SJCRH30 (cell line): ENCODE results near the gene GIMAP5. TPM values are rescaled to one million over a fixed set of nuclear protein-coding genes. Genes with fewer than 3 reads are reported as not detected.

Experiments
- DNase-seq, 2 experiments: peaks; one replicate each; pipeline ENCODE4 v3.0.0-alpha.2; 2015 to 2020
- H3K27ac ChIP-seq: fragments of 250-450 bp; sonication (Bioruptor Pico); 2 replicates; pipeline ENCODE4 v1.5.1; 2020; ENCODE audit warnings: mild to moderate bottlenecking, moderate library complexity
- H3K27me3 ChIP-seq: fragments of 250-450 bp; sonication (Bioruptor Pico); 2 replicates; pipeline ENCODE4 v1.5.1; 2020; ENCODE audit warnings: mild to moderate bottlenecking, moderate library complexity
- H3K36me3 ChIP-seq: fragments of 250-450 bp; sonication (Bioruptor Pico); 2 replicates; pipeline ENCODE4 v1.5.1; 2020; ENCODE audit warnings: mild to moderate bottlenecking, moderate library complexity
- H3K4me1 ChIP-seq: fragments of 250-450 bp; sonication (Bioruptor Pico); 2 replicates; pipeline ENCODE4 v1.5.1; 2020; ENCODE audit warnings: mild to moderate bottlenecking, moderate library complexity
- H3K4me3 ChIP-seq: fragments of 250-450 bp; sonication (Bioruptor Pico); 2 replicates; pipeline ENCODE4 v1.5.1; 2020; ENCODE audit warnings: mild to moderate bottlenecking, moderate library complexity
- H3K9me3 ChIP-seq: fragments of 250-450 bp; sonication (Bioruptor Pico); replicated peaks from 2 replicates; pipeline ENCODE4 v1.5.1; 2020; ENCODE audit warnings: mild to moderate bottlenecking, moderate library complexity
- total RNA-seq: library from RNA; depleted of rRNA; stranded (reverse); fragments of >200 nt; shearing (Covaris generic); gene quantifications from 2 replicates; pipeline ENCODE4 v1.2.3, GENCODE V29; 2014

GIMAP5 gene
- total RNA-seq, 1 experiment from 2014 or later, result not detected

DNA sequence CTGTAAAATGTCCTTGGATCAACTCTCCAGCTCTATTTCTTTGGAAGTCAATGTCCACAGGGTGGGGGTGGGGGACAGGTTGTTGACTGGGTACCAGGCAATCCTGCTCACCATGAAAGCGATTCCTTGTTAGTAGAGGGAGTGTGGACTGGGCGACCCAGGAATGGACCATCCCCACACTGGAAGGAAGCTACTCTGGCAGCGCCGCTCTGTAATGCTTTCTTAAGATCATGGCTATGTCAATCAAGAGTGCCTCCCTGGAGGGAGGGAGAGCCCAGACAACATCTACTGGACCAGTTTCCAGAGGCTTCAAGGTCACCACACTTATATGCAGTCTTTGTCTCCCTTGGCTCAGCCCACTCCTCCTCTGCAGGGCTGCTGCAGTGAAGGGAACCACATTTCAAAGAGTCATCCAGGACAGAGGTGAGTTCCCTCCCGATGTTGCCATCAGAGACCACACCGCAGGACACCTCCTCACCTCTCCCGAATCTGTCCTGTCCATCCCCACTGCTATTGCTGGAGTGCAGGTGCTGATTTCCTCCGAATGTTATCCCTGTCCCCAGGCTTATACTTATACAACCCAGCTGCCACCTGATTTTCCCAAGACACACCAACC is 6.9 kb downstream of the GIMAP5 start:
- no peak for DNase-seq
- Histone ChIP-seq H3K4me1 (no peaks in the 10 kb centered on the region), H3K9me3 (no peaks in the 10 kb centered on the region), H3K36me3 (no peaks in the 10 kb centered on the region), H3K27me3 (peaks cover 9% of the 10 kb centered on the region; the same call in 1 of the 2 replicates), H3K4me3 (no peak overlapping the region), H3K27ac (no peak overlapping the region)

DNA sequence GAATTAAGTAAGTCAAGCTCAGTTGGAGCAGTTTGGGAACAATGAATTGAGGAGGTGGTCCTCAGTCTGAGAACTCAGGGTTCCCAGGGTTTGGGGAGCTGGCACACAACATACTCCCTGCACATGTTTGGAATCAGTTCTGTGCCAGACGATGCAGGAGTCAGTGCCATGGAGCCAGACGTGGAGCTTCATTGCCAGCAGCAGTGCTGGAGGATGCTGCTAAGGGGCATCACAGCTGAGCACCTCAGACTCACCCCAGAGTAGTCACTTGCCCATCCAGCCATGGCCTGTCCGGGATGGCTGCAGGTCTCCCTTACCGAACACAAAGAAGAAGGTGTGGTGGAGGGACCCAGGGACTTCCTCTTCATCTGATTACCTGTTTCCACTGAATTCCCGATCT is 7.9 kb downstream of the GIMAP5 start:
- Histone ChIP-seq H3K36me3 (no peaks in the 10 kb centered on the region), H3K4me3 (no peak overlapping the region), H3K27ac (no peak overlapping the region), H3K9me3 (no peaks in the 10 kb centered on the region), H3K4me1 (no peaks in the 10 kb centered on the region), H3K27me3 (peaks cover 9% of the 10 kb centered on the region; the same call in 1 of the 2 replicates)
- no peak for DNase-seq

DNA sequence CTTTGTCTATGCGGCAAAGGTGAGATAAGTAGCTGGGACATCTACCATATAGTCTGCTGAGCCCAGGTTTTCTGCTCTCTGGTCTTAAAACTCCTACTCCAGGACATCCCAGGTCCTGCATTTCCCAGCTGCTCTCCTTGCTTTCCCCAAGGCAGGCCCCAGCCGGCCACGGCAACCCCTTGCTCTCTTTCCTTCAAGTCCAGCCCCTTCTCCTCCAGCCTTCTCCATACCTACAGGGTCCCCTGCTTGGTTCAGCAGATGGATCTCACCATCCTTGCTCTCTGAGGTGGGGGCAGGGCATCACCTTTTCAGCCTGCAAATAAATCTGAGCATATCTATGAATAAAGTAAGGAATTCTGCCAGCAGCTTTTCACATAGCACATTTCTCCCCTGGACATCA is 8.7 kb downstream of the GIMAP5 start:
- no peaks in the 10 kb centered on the region for H3K9me3 ChIP-seq
- DNase-seq, result no peak
- H3K27ac ChIP-seq, result no peak overlapping the region
- H3K4me3 ChIP-seq, result no peak overlapping the region
- H3K36me3 ChIP-seq, result no peaks in the 10 kb centered on the region
- H3K27me3 ChIP-seq, result peaks cover 9% of the 10 kb centered on the region; the same call in 1 of the 2 replicates
- H3K4me1 ChIP-seq, result no peaks in the 10 kb centered on the region

DNA sequence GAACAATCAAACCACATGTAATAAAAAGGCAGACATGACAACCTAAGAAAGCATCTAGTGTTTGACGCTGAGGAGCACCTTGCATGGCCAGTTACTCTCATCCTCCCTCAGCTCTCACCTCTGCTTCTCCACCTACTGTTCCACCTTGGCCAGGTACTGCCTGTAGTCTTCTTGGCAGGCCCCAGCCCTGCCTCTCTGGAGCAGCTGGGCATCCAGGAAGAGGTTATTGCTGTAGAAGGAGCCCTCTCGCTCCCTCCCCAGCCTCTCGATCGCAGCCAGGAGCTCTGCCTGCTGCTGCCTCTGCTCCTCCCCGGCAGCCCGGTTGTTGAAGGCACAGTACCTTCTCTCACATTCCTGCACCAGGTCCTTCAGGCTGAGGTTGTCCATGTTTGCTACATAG is 9.7 kb downstream of the GIMAP5 start:
- DNase-seq, result no peak
- Histone ChIP-seq H3K27me3 (peaks cover 10% of the 10 kb centered on the region), H3K36me3 (no peaks in the 10 kb centered on the region), H3K4me3 (no peak overlapping the region), H3K9me3 (no peaks in the 10 kb centered on the region), H3K4me1 (no peaks in the 10 kb centered on the region), H3K27ac (no peak overlapping the region)

DNA sequence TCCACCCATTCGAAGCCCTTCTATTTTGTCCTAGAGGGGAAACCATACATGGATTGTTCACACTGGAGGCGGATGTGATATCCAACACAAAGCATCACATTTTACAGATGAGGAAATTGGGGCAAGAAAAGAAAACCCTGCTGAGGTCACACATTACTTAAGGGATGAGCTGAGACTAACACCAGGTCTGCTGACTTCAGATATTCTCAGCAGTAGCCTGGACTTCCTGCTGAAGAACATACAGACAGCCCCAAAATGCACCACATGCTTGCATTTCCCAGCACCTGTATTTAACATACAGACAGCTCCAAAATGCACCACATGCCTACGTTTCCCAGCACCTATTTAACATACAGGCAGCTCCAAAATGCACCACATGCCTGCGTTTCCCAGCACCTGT is 11.2 kb downstream of the GIMAP5 start:
- Histone ChIP-seq H3K9me3 (no peaks in the 10 kb centered on the region), H3K4me3 (no peak overlapping the region), H3K27ac (no peak overlapping the region), H3K36me3 (no peaks in the 10 kb centered on the region), H3K27me3 (peaks cover 17% of the 10 kb centered on the region), H3K4me1 (no peaks in the 10 kb centered on the region)
- DNase-seq, result no peak

DNA sequence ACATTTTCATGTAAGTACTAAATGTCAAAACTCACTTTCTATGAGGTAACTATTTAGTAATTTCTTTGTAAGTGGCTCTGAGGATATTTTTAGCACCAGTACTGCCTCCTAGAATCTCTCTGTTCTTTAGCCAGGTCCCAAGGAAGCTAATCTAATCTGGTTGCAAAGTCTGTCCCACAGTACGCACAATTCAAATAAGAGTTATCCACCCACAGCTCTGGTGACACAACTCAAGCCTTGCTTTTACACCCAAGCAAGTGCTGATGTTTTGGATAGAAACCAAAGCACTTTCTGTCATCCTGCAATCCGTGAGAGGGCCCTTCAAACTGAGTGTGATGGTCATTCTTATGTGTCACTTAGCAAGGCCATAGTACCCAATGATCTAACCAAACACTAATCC is 14.5 kb downstream of the GIMAP5 start:
- H3K27ac ChIP-seq, result no peak overlapping the region
- DNase-seq, result no peak
- no peaks in the 10 kb centered on the region for H3K9me3 ChIP-seq
- peaks cover 17% of the 10 kb centered on the region for H3K27me3 ChIP-seq
- no peaks in the 10 kb centered on the region for H3K36me3 ChIP-seq
- no peak overlapping the region for H3K4me3 ChIP-seq
- H3K4me1 ChIP-seq, result no peaks in the 10 kb centered on the region

DNA sequence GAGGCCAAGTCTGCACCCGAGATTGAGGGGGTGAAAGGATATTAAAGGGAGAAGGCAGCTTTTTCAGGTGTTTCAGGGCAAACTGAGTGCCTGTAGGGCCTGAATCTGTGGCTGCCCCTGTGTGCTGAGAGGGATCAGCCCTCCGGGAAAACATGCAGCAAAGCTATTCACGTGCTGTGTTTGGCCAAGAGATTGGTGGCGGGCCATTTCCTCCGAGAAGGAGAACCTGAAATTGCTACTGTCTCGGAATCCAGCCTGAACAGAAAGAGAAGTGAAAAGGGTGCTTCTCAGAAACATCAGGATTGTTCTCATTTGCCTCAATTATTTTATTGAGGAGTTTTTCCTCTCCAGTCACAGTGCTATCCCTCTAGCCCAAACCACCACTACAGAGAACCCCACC is 16.0 kb downstream of the GIMAP5 start:
- H3K27ac ChIP-seq, result no peak overlapping the region
- no peak overlapping the region for H3K4me3 ChIP-seq
- DNase-seq, result no peak
- no peaks in the 10 kb centered on the region for H3K36me3 ChIP-seq
- H3K4me1 ChIP-seq, result no peaks in the 10 kb centered on the region
- H3K27me3 ChIP-seq, result peaks cover 12% of the 10 kb centered on the region; the same call in 1 of the 2 replicates
- H3K9me3 ChIP-seq, result no peaks in the 10 kb centered on the region

DNA sequence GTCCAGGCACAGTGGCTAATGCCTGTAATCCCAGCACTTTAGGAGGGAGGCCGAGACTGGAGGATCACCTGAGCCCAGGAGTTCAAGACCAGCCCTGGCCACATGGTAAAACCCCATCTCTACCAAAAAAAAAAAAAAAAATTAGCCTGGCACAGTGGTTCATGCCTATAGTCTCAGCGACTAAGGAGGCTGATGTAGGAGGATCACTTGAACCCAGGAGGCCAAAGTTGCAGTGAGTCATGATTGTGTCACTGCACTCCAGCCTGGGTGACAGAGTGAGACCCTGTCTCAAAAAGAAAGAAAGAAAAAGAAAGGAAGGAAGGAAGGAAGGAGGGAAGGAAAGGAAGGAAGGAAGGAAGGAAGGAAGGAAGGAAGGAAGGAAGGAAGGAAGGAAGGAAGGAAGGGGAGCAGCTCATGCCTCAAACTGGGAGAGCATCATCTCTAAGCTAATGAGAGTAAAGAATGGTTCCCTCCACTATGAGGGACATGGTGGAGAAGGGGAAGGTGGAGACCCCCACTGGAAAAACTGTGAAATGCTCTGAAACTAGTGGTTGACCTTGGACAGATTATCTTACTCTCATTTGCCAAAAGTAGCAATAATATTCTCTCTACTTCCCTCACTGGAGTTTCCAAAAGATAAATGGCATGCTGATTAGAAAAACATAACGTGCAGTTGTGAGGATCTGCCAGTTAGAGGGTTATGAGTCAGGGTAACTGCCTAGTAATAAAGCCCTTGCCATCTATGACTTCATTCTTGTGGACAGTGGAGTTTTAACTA is 16.8 kb downstream of the GIMAP5 start:
- Histone ChIP-seq H3K36me3 (no peaks in the 10 kb centered on the region), H3K4me3 (no peak overlapping the region), H3K27me3 (peaks cover 12% of the 10 kb centered on the region; the same call in 1 of the 2 replicates), H3K27ac (no peak overlapping the region), H3K4me1 (no peaks in the 10 kb centered on the region), H3K9me3 (no peaks in the 10 kb centered on the region)
- peak in 1 of 2 experiments; percentile 41 for DNase-seq

DNA sequence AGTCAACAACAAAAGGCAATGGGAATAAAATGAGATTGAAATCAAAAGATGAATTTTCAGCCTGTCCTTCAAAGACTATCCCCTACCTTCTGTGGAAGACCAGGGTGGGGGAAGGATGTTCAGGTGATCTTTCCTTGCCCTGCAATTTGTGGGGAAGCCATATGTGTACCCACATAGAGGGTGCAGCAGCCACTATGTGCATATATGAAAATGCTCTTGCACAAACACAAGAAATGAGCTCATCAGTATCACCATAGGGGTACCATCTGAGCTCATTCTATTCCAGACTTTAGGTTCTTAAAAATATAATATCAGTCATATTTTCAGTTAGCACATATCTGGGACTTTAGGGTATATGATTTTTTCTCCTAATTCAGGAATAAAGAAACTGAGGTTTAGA is 17.7 kb downstream of the GIMAP5 start:
- Histone ChIP-seq H3K9me3 (no peaks in the 10 kb centered on the region), H3K27ac (no peak overlapping the region), H3K36me3 (no peaks in the 10 kb centered on the region), H3K27me3 (peaks cover 12% of the 10 kb centered on the region; the same call in 1 of the 2 replicates), H3K4me1 (no peaks in the 10 kb centered on the region), H3K4me3 (no peak overlapping the region)
- no peak for DNase-seq

DNA sequence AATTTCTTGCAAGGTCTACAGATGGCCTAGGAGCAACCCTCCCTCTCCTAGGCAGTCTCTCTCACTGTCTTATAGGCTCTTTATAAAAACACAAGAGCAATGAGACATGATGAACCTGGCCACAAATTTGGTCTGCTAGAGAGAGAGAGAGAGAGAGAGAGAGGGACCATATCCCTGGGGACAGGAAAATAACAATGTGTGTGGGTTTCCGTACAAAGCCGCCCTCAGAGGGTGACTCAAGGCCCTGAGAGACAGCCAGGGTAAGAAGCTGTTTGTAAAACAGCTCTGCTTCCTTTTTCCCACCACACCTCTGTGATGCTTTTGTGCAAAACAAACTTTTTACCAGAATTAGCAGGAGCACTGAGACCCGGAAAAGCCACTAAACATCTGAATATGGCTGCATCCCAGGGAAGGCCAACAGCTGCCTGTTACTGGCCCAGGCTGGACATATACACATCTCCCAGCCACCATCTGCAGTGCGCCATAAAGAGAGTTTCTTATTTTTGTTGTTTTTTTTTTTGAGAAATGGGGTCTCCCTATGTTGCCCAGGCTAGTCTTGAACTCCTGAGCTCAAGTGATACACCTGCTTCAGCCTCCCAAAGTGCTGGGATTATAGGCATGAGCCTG is 18.4 kb downstream of the GIMAP5 start:
- no peak for DNase-seq
- H3K27me3 ChIP-seq, result peaks cover 12% of the 10 kb centered on the region; the same call in 1 of the 2 replicates
- H3K4me3 ChIP-seq, result no peak overlapping the region
- no peak overlapping the region for H3K27ac ChIP-seq
- H3K9me3 ChIP-seq, result no peaks in the 10 kb centered on the region
- H3K4me1 ChIP-seq, result no peaks in the 10 kb centered on the region
- no peaks in the 10 kb centered on the region for H3K36me3 ChIP-seq

DNA sequence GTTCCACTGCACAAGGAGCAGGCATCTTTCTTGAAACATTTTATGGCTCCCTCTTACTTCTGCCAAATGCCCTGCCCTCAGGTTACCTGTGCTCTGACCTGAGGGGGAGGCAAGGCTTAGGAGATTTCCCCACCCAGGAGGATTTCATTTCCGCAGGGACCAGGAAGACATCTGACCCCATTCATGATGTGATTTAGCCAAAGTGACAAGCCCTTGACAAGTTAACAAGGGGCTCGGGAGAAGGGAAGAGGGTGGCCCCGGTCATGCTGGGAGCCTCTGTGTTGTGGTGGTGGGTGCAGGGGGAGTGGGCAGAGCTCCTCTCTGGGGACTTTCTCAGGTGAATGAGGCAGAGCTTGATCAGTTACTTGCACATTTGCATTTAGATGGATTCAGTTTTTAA is 18.9 kb downstream of the GIMAP5 start:
- Histone ChIP-seq H3K27me3 (peaks cover 12% of the 10 kb centered on the region; the same call in 1 of the 2 replicates), H3K9me3 (no peaks in the 10 kb centered on the region), H3K4me1 (no peaks in the 10 kb centered on the region), H3K36me3 (no peaks in the 10 kb centered on the region), H3K4me3 (no peak overlapping the region), H3K27ac (no peak overlapping the region)
- DNase-seq, result no peak

DNA sequence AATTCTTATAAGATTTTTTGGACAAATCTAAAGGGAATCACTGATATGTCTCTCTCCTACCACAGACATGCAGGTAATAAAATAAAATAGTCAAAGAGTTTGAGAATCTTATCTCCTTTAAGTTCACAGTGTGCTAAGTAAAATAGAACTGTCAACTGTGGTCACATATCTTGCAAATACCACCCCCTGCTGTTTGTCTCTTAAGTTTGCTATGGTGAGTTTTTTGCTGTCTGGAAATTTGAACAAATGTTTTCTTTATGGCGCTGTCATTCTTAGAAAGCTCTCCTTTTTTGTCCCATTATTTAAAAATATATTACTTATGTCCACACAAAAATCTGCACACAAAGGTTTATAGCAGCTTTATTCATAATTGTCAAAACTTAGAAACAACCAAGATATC is 19.6 kb downstream of the GIMAP5 start:
- no peak overlapping the region for H3K27ac ChIP-seq
- H3K4me3 ChIP-seq, result no peak overlapping the region
- DNase-seq, result peak in 1 of 2 experiments; percentile 39
- H3K36me3 ChIP-seq, result no peaks in the 10 kb centered on the region
- no peaks in the 10 kb centered on the region for H3K4me1 ChIP-seq
- H3K9me3 ChIP-seq, result no peaks in the 10 kb centered on the region
- peaks cover 8% of the 10 kb centered on the region; the same call in 1 of the 2 replicates for H3K27me3 ChIP-seq

DNA sequence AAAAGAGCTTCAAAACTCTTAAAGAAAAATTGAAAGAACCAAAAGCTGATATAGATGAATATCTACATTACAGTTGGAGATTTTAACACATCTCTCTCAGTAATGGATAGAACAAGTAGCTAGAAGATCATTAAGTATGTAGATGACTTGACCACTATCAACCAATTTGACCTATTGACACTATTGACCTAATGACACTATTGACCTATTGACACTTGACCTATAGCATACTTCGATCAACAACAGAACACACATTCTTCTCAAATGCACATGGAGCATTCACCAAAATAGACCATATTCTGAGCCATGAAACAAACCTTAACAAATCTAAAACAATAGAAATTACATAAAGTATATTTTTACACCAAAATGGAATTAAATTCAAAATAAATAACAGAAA is 22.3 kb downstream of the GIMAP5 start:
- no peaks in the 10 kb centered on the region for H3K9me3 ChIP-seq
- no peaks in the 10 kb centered on the region for H3K4me1 ChIP-seq
- no peaks in the 10 kb centered on the region for H3K27me3 ChIP-seq
- no peak for DNase-seq
- H3K27ac ChIP-seq, result no peak overlapping the region
- H3K36me3 ChIP-seq, result no peaks in the 10 kb centered on the region
- H3K4me3 ChIP-seq, result no peak overlapping the region

DNA sequence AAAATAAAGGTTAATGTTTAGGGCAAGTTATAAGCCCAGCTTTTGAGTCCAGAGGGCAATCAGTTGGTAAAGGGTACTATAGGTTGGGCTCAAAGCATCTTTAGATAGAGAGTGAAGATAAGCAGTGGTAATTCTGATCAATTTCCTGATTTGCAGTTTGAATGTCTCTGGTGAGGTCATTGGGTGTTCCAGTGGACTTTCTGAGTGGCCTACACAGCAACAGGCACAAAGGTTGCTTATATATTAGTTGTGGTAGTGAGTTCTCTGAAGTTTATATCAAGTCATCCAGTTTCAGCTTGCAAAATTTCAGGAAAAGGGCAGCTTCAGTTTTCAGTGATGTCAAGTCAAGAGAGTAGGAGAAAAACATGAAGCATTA is 29.1 kb downstream of the GIMAP5 start:
- Histone ChIP-seq H3K4me1 (no peaks in the 10 kb centered on the region), H3K9me3 (0 out of 2 replicates have a peak, but pooled peaks cover 3% of the 10 kb centered on the region), H3K27ac (no peak overlapping the region), H3K36me3 (no peaks in the 10 kb centered on the region), H3K27me3 (no peaks in the 10 kb centered on the region; the same call in 1 of the 2 replicates), H3K4me3 (no peak overlapping the region)
- DNase-seq, result no peak

DNA sequence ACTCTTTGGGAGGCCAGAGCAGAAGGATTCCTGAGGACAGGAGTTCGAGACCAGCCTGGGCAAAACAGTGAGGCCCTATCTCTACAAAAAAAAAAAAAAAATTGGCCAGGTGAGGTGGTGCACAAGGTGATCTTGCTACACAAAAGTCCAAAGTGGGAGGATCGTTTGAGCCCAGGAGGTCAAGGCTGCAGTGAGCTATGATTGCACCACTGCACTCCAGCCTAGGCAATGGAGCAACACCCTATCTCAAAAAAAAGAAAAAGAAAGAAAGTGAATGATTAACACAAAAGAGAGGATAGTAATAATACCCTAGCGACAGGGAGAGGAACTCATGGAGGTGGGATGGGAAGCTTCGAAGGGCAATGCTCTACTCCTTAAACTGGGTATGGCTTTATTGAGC is 32.5 kb downstream of the GIMAP5 start:
- Histone ChIP-seq H3K36me3 (no peaks in the 10 kb centered on the region), H3K4me1 (no peaks in the 10 kb centered on the region), H3K27me3 (no peaks in the 10 kb centered on the region; the same call in 1 of the 2 replicates), H3K4me3 (no peak overlapping the region), H3K9me3 (0 out of 2 replicates have a peak, but pooled peaks cover 3% of the 10 kb centered on the region), H3K27ac (no peak overlapping the region)
- DNase-seq, result no peak
